HG02678 (cell line): ENCODE measurements around the gene CLCN4.

Experiments used
- ATAC-seq: cut with Tn5 transposase; IDR thresholded peaks from one replicate; pipeline ENCODE4 v1.9.1; 2021; ENCODE audit warnings: mild to moderate bottlenecking, moderate library complexity; ENCODE audit not compliant: unreplicated experiment

Gene CLCN4

GRCh38 chrX:10193587-10193986 lies 36.8 kb downstream of the CLCN4 start:
- ATAC-seq = no peak

- no peak for ATAC-seq
Measured at GRCh38 chrX:10195425-10195824, 38.6 kb downstream of the CLCN4 start.

GRCh38 chrX:10195947-10196346 lies 39.2 kb downstream of the CLCN4 start:
- ATAC-seq = no peak

- ATAC-seq = no peak
Measured at GRCh38 chrX:10197279-10198210, 40.8 kb downstream of the CLCN4 start.

GRCh38 chrX:10198254-10198653 lies 41.5 kb downstream of the CLCN4 start:
- ATAC-seq = no peak

- peak; percentile 96 for ATAC-seq
Measured at GRCh38 chrX:10199212-10199611, 42.4 kb downstream of the CLCN4 start.

- no peak for ATAC-seq
Measured at GRCh38 chrX:10203617-10204016, 46.8 kb downstream of the CLCN4 start.

- ATAC-seq = no peak
Measured at GRCh38 chrX:10206317-10206716, 49.5 kb downstream of the CLCN4 start.

GRCh38 chrX:10208281-10208856 lies 51.6 kb downstream of the CLCN4 start:
- ATAC-seq = no peak

GRCh38 chrX:10208953-10209352 lies 52.2 kb downstream of the CLCN4 start:
- ATAC-seq = no peak

- no peak for ATAC-seq
Measured at GRCh38 chrX:10212395-10212794, 55.6 kb downstream of the CLCN4 start.

- no peak for ATAC-seq
Measured at GRCh38 chrX:10213716-10214115, 56.9 kb downstream of the CLCN4 start.

GRCh38 chrX:10216208-10216607 lies 59.4 kb downstream of the CLCN4 start:
- no peak for ATAC-seq

GRCh38 chrX:10217198-10217597 lies 60.4 kb downstream of the CLCN4 start:
- ATAC-seq = no peak

- no peak for ATAC-seq
Measured at GRCh38 chrX:10221651-10222050, 64.9 kb downstream of the CLCN4 start.

- ATAC-seq = no peak
Measured at GRCh38 chrX:10223276-10223675, 66.5 kb downstream of the CLCN4 start.

- ATAC-seq = no peak
Measured at GRCh38 chrX:10223781-10224180, 67.0 kb downstream of the CLCN4 start.

GRCh38 chrX:10230222-10230621 lies 73.4 kb downstream of the CLCN4 start:
- ATAC-seq = no peak

GRCh38 chrX:10231461-10231860 lies 74.7 kb downstream of the CLCN4 start:
- ATAC-seq = no peak

- no peak for ATAC-seq
Measured at GRCh38 chrX:10233173-10233572, 76.4 kb downstream of the CLCN4 start.

- no peak for ATAC-seq
Measured at GRCh38 chrX:10233696-10234095, 76.9 kb downstream of the CLCN4 start.

GRCh38 chrX:10235851-10236250 lies 79.1 kb downstream of the CLCN4 start:
- ATAC-seq = no peak
